GM18520 (cell line): ENCODE measurements around the gene PIK3C2G.

Experiments used
- ATAC-seq: cut with Tn5 transposase; IDR thresholded peaks from one replicate; pipeline ENCODE4 v1.9.1; 2021; ENCODE audit not compliant: unreplicated experiment

Gene PIK3C2G

DNA sequence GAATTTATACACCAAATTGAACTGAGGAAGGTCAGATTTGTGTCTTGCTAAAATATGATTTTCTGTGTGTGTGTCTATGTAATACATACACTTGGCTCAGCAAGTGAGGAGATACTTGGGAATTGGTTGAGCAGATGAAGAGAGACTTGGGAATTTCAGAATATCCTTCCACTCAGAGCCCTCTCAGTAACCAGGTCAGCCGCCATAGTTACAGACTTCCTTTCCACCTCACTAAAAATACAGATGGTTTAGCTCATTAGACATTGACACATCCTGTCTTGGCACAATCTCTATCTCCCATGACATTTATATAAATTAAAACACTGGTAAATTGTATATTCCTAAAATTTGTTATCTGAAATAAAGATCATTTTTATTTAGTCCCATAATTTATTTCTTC is 15.9 kb downstream of the PIK3C2G start:
- ATAC-seq: no peak

DNA sequence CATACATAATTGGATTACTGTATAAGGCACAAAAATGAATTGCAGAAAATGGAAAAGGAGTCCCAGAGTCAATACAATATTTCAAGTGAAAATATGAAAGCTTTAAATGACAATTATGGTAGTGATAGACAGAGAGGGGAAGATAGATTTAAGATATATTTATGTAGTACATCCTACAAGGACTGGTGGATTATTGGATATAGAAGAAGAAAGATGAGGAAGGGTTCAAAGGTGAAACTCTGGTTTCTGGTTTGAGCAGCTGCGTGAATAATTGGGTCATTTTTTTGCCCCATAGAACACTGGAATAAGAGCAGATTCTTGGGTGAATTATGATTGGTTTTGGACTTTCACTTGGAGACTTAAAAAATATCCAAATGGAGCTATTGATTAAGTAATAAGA is 19.4 kb downstream of the PIK3C2G start:
- ATAC-seq: no peak

DNA sequence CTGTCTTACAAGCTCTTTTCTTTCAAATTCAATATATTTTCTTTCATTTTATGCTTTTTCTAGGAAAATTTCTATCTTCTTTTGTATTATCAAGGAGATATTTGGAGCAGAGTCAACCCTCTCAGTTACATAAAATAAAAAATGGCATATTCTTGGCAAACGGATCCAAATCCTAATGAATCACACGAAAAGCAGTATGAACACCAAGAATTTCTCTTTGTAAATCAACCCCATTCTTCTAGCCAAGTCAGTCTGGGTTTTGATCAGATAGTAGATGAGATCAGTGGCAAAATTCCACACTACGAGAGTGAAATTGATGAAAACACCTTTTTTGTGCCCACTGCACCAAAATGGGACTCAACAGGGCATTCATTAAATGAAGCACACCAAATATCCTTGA is 20.6 kb downstream of the PIK3C2G start:
- ATAC-seq: no peak

DNA sequence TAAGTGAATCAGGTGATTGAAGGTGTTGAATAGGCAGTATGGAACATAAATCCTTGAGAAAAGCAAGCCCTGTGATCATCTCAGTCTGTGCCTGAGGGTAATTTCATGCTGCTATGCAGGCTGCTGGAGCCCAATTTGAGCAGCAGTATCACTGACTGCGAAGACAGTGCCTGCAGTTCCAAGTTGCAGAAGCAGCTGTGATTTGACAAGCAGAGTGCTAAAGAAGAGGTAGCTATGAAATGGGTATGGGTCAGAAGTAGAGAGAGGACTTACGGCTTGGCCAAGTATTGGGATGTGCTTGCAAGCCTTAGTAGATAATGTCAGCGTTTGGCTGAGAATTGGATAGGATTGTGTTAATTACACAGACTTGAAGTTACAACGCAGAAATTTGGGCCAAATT is 22.5 kb downstream of the PIK3C2G start:
- ATAC-seq: no peak

DNA sequence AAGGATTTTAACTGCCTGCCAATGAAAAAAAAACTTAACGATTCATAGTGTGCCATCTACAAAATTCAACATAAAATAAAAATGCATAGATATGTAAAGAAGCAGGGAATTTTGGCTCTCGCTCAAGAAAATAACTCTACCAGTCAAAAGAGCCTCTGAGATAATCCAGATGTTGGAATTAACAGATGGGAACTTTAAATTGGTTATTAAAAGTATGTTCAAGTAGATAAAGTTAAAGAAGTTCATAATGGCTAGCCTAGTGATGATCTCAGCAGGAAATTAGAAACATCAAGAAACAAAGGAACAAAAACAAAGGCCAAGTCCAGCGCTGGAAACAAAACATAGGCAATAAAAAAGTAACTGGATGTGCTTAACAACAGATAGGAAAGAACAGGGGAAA is 23.1 kb downstream of the PIK3C2G start:
- no peak for ATAC-seq

DNA sequence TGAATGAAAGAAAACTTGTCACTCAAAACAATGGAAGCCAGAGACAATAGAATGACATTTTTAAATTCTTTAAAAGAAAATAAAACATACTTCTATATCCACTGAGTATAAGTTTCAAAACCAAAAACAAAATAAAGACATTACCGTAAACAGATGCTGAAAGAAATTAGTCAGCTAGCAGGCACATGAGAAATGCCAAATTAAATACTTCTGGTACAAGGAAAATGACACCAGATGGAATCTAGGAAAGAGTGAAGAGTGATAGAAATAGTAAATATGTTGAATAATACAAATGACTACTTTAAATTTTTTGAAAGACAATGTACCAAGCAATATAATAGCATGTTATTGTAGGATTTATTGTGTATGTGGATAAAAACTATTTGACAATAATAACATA is 23.8 kb downstream of the PIK3C2G start:
- ATAC-seq: no peak

DNA sequence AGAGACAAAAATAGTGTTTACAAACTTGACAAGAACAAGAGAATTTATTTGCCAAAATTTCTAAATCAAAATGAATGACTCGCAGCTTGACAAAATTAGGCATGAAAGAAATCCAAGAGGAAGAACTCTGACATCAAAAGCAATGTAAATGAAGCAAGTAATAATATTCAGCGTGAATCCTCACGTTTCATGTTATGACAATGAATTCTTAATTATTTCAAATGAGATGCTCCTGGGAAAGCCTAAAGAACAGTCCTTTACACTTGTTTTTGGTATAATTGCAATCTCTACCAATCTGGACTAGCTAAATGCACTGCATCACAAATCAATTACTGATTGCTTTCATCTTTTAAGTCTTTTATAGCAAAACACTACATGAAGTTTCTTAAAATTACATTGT is 29.1 kb downstream of the PIK3C2G start:
- no peak for ATAC-seq

DNA sequence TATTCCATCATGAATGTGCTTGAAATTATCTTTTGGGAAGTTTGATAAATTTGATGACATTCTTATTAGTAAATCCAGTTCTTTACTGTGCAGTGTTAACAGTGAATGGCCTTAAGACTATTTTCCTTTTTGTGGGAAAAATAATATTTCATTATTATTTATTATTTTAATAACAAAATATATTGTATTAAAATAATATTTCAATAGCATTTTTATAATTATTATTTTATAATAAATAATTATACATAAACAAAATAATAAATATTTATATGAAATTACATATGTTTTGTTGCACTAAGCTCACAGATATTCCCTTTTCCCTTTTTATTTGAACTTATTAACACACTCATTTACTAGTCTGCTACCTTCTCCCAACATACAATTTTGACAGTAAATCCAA is 33.6 kb downstream of the PIK3C2G start:
- no peak for ATAC-seq

DNA sequence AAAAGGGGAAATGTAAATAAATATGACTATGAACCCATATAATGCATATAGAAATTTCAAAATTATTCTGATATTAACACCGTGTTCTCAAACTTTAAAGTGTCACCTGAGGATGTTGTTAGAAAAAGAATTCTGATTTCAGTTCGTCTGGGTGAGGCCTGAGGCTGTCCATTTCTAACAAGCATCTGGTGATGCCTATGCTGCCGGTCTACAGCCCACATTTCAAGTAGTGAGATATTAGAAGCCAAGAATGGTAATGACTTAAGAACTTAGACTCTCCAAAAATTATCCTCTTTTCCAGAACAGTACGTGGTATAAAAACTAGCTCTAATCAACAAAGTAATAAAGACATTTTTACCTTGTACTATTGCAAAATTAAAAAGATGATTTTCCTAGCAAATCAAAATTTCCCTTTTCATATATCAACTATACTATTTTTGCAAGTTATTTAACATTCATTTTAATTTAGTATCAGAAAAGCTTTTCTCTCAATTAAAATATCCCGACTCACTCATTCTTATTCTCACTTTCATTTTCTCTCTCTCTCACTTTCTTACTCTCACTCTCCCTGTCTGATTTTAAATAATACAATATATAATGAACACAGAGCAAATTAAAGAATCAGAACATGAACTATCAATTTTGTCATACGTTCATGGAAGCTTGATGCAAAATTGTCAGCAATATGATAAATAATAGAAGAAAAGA is 35.0 kb downstream of the PIK3C2G start:
- ATAC-seq: no peak

DNA sequence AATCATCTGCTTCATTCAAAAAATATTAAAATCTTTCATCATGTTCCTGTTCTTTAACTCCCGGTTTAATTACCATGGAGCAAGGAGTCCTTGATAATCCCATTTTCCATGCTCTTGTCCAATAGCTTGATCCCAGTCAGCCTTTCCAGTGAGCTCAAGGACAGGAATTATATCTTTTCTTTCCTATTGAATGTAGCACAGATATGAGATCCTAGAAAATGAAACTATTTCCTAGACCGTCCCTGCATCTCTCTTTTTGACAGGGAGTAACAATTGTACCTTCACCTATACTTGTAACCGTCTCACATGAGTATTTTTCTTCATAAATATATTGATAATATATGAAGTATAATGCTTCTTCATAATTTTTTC is 35.6 kb downstream of the PIK3C2G start:
- ATAC-seq: no peak

DNA sequence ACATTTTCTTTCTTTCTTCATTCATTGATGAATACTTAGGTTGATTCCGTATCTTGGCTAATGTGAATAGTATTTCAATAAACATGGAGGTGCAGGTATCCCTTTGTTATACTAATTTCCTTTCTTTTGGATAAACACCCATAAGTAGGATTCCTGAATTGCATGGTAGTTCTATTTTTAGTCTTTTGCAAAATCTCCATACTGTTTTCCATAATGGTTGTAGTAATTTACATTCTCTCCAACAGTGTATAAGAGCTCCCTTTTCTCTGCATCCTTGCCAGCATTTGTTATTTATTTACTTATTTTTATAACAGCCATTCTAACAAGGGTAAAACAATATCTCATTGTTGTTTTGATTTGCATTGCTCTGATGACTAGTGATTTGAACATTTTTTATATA is 36.6 kb downstream of the PIK3C2G start:
- no peak for ATAC-seq

DNA sequence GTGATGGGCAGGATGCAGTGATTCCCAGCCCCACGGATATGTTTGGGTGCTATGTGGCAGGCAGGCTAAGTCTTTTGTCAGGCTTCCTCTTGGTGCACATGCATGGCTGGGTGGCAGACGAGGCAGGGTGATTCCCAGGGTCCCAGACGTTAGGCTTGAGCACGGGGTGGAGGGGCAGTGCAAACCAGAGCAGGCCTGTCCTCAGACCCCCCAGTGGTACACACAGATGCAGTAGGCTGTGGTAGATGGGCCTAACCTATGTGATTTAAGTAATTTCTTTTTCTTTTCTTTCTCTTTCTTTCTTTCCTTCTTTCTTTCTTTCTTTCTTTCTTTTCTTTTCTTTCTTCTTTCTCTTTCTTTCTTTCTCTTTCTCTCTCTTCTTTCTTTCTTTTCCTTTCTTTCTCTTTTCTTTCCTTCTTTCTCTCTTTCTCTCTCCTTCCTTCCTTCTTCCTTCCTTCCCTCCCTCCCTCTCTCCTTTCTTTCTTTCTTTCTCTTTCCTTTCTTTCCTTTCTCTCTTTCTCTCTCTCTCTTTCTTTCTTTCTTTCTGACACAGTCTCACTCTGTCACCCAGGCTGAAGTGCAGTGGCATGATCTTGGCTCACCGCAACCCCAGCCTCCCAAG is 41.6 kb downstream of the PIK3C2G start:
- no peak for ATAC-seq

DNA sequence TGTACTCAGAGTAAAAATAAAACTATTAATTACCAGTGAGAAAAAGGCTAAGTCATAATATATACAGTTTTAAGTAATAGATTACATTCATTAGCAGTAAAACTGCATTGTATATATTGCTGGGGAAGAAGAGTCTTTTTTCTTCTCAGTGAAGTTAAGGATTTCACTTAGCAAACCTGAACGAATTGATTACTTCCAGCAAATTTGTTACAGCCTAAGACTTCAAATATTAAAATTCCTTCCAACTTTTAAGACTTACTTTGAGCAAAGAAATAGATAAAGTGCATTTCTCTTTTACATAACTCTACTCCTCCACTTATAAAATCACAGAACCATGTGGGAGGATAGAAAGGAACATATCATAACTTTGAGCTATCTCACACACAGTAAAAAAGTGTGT is 43.3 kb downstream of the PIK3C2G start:
- no peak for ATAC-seq

DNA sequence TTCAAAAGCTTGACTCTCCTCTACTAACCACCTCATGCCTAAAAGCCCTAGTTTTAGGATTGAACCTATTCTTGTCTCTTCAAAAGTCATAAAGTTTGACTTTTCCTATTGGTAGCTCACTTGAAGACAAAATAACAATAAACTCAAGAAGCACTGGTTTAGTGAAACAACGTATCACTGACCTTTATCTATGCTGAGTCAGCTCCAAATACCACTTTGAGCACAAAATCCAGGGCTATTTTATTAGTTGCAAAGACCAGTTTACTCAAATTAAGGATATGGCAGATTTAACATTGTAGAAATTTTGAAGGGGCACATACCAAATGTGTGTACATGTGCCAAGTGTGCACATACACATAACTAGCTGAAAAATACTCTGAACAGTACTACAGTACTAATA is 45.0 kb downstream of the PIK3C2G start:
- no peak for ATAC-seq

DNA sequence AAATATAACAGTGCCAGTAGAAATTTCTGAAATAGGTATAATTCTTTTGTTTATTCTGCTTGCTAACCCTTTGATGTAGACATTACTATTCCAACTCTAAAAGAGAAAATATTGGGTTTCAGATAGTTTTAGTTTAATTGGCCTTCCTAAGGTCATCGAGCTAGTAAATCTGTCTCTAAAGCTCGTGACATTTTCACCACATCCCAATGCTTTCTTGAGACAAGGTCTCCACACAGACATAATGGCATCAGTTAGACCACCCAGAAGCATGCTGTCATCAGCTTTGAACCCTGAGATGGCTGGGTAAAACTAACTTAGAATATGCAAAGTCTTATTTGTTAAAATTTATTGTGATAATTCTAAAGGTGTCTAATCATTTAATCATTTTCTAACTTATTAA is 52.0 kb downstream of the PIK3C2G start:
- ATAC-seq: no peak

DNA sequence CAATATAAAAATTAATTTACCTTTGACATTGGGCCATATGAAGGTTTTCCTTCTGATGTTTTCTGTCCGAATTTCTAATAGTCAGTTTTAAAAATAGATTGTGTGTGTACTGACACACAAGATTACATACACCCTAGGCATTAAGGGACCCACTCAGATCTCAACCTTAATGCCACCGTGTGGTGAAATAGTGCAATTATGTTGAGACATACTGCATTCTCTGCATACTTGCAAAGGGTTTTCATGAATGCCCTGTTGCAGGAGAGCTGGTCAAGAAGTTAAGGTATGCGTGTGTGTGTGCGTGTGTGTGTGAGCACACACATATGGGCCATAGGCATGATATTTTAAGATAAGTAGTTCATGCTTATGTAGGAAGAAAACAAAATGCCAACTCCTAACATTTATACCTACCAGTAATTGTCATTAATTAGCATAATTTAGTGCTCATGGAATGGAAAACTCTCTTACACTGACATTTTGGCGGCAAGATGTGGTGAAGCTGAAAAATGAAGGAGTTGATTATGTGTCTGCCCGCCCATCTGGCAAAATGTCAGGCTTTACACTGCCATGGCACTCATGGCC is 58.8 kb downstream of the PIK3C2G start:
- ATAC-seq: no peak

DNA sequence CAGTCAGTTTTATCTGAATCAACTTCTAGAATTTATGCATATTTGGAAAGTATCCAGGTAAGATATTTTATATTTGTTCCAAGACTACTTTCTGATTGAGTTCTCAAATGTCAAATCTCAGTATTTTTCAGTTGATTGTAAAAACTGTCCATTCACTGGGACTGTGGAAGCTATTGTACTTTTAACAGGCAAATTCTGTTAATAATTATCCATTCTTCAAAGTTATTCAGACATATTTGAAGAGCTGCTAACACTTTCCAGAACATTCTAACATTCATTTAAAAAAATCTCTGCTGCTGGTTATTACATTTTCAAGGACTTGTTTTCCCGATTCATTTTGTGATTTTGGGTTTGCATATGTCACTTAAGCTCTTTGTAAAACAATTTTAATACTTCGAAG is 59.7 kb downstream of the PIK3C2G start:
- no peak for ATAC-seq

DNA sequence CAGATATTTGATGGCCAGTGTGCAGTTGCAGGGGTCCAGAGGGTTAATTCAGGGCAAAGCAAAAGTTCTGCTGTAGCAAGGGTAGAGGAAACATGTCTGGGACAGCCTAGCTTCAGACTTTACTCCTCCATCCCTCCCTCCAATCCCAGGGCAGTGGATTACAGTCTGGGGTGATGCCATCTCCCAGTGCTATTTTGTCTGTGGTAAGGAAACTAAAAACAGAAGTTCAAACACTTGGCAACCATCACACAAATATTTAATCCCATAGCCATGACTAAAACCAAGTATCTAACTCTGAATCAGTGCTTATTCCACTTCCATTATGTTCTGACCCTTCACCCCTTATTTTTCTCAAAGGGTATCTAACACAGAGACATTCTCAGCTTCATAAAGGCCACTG is 61.8 kb downstream of the PIK3C2G start:
- ATAC-seq: no peak

DNA sequence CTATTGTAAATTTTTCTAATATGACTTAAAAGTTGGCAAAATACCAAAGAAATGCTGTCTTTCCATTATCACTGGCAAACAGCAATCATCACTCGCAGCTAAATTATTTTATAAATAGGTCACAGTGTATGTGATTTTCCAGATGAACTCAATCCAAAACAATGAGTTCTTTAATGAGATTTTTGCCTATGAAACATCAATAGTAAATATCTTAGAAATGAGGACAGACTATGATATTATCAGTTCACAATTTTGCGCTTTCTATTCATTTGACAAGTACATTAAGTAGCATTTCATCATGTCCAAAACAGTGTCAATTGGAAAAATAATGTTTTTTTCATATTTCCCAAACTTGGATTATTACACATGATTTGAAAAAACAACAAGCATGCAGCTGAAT is 65.7 kb downstream of the PIK3C2G start:
- ATAC-seq: no peak

DNA sequence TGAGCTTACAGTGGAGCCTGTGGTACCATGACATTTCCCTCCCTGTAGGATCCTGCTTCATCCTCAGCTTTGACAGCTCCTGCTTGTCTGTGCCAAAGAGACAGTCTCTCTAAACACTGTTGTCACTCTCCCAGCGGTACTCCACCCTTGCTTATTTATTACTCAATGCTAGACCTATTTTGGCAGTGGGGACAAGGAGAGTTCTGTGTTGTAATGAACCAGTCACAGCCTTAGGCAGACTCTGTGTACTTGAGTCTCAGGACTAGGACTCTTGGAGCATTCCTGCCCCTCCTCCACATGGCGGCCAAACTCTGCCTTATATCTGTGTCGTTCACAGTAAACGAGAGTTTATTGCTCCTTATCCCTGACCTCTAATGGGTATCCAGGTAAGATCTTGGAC is 70.9 kb downstream of the PIK3C2G start:
- ATAC-seq: no peak

DNA sequence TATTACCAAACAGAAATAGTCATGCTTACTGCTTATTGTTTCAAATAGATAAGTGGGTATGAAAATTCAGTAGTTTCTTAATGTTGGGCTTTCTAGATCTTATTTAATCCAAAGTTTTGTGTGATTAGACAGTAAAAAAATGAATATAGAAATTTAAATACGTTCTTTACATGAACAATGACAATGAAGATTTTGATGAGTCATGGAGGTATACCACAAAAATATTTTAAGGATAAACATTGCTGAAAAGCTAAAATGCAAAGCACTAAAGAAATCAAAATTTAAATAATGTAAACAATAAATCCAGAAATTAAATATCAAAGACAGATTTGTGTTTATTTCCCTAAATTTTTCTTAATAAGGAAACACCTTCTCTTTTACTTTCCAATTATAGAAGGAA is 78.3 kb downstream of the PIK3C2G start:
- no peak for ATAC-seq

DNA sequence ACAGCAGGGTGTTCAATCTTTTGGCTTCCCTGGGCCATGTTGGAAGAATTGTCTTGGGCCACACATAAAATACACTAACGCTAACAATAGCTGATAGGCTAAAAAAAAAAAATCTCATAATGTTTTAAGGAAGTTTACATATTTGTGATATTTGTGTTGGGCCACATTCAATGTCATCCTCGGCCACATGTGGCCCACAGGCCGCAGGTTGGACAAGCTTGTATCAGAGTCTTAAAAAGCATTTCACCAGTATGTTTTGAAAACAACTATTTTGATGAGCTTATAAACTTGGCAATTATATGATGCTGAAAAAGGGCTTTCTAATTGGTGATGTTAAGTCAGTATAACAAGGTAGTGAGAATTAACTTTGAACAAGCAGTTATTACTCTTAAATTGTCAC is 78.9 kb downstream of the PIK3C2G start:
- ATAC-seq: no peak

DNA sequence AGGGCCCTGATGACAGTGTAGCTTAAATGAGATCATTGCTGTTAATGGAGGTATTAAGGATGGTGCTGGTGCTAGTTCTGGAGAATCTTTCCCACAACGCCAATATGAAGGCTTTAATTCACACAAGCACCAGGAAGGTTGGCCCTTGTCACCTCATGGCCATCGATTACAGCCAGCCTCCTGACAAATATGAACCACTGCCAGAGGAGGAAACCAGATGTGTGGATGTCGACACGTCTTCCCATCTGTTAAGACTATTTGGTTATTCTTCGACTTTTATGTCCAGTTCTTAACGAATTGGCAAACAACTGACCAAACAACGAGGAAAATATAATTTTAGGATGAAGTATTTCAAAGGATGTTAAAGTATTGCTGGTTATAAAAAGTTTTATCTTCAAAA is 79.5 kb downstream of the PIK3C2G start:
- ATAC-seq: no peak
